ENCODE measurements around the gene CRYGA.
"Not testable (repeated sequence)": the region's sequence is repeated elsewhere in the genome, so short reads cannot be mapped to it uniquely, and the experiment has no call there.

CRYGA gene

GRCh38 chr2:208122248-208122647 is 41.1 kb downstream of the CRYGA start:
- no peak for DNase-seq

GRCh38 chr2:208118918-208119317 is 44.5 kb downstream of the CRYGA start:
- no peak for DNase-seq

- not testable (repeated sequence) for DNase-seq
Measured at GRCh38 chr2:208117390-208117789, 46.0 kb downstream of the CRYGA start.

DNA sequence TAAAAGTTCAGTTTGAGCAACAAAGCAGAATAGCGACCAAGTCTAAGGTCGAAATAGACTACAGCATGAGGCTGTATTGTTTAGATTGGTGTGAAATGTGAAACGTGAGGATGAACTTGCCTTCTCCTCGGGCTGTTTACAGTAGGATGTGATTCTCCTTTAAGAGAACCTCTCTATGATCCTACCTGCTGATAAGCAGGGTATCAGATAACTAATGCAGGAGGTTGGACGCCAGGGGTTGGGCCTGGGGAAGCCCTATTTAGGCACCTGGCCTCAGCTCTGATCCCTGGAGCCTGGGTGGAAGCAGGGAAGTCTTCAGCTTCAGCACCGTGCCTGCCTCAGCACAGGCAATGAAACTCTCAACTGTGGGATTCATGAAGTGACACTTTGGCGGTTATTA is 50.4 kb downstream of the CRYGA start:
- DNase-seq = no peak

GRCh38 chr2:208112273-208112745 is 51.1 kb downstream of the CRYGA start:
- not testable (repeated sequence) for DNase-seq
